H9 (cell line): ENCODE results near the gene TENM4. TPM values are rescaled to one million over a fixed set of nuclear protein-coding genes. Genes with fewer than 3 reads are reported as not detected.

Experiments used
- DNase-seq: peaks from one replicate; pipeline ENCODE4 v3.0.0-alpha.2; 2017
- H2AFZ ChIP-seq: one replicate; pipeline ENCODE4 v1.6.1; 2013; ENCODE audit warnings: mild to moderate bottlenecking, low read length, control low read depth, moderate library complexity
- H2AK5ac ChIP-seq: 2 replicates; pipeline ENCODE4 v1.6.1; 2013; ENCODE audit warnings: low read length, control low read depth, mixed read lengths; ENCODE audit not compliant: insufficient read length
- H2BK120ac ChIP-seq: one replicate; pipeline ENCODE4 v1.6.1; 2013; ENCODE audit warnings: low read depth, mild to moderate bottlenecking, low read length, control low read depth, inconsistent platforms; ENCODE audit not compliant: poor library complexity, severe bottlenecking
- H2BK12ac ChIP-seq: 2 replicates; pipeline ENCODE4 v1.6.1; 2013; ENCODE audit warnings: low read length, control low read depth, mixed read lengths, low read depth; ENCODE audit not compliant: insufficient read length
- H2BK15ac ChIP-seq: 2 replicates; pipeline ENCODE4 v1.6.1; 2013; ENCODE audit warnings: low read depth, low read length, control low read depth
- H2BK20ac ChIP-seq: one replicate; pipeline ENCODE4 v1.6.1; 2013; ENCODE audit warnings: low read depth, mild to moderate bottlenecking, low read length, control low read depth, inconsistent platforms; ENCODE audit not compliant: poor library complexity, severe bottlenecking
- H2BK5ac ChIP-seq: 2 replicates; pipeline ENCODE4 v1.6.1; 2013; ENCODE audit warnings: low read length, control low read depth, mixed read lengths; ENCODE audit not compliant: insufficient read length
- H3K14ac ChIP-seq: 2 replicates; pipeline ENCODE4 v1.6.1; 2013; ENCODE audit warnings: low read length, control low read depth; ENCODE audit not compliant: insufficient read depth
- H3K18ac ChIP-seq: 2 replicates; pipeline ENCODE4 v1.6.1; 2013; ENCODE audit warnings: low read depth, mild to moderate bottlenecking, mixed read lengths, low read length, control low read depth; ENCODE audit not compliant: insufficient read length
- H3K23ac ChIP-seq: 2 replicates; pipeline ENCODE4 v1.6.1; 2013; ENCODE audit warnings: low read length, control low read depth, mixed read lengths, low read depth; ENCODE audit not compliant: insufficient read length
- H3K23me2 ChIP-seq: 2 replicates; pipeline ENCODE4 v1.6.1; 2013; ENCODE audit warnings: low read depth, mild to moderate bottlenecking, mixed read lengths, low read length, control low read depth; ENCODE audit not compliant: insufficient read length, poor library complexity, severe bottlenecking
- H3K27ac ChIP-seq: 2 replicates; pipeline ENCODE4 v1.5.1; 2013; ENCODE audit warnings: low read length, control low read depth, mixed read lengths, low read depth; ENCODE audit not compliant: insufficient read length
- H3K27me3 ChIP-seq: 2 replicates; pipeline ENCODE4 v1.6.1; 2013; ENCODE audit warnings: low read length, control low read depth, inconsistent platforms; ENCODE audit not compliant: insufficient read depth
- H3K4ac ChIP-seq: 2 replicates; pipeline ENCODE4 v1.6.1; 2013; ENCODE audit warnings: low read depth, mild to moderate bottlenecking, control low read depth, inconsistent platforms, low read length, moderate library complexity
- H3K4me1 ChIP-seq: 2 replicates; pipeline ENCODE4 v1.6.1; 2013; ENCODE audit warnings: low read length, control low read depth, inconsistent platforms; ENCODE audit not compliant: insufficient read depth
- H3K4me2 ChIP-seq: 2 replicates; pipeline ENCODE4 v1.6.1; 2013; ENCODE audit warnings: low read length, control low read depth, mixed read lengths; ENCODE audit not compliant: insufficient read length, insufficient read depth
- H3K56ac ChIP-seq: 2 replicates; pipeline ENCODE4 v1.6.1; 2013; ENCODE audit warnings: low read depth, mild to moderate bottlenecking, mixed read lengths, low read length, control low read depth; ENCODE audit not compliant: insufficient read length
- H3K79me1 ChIP-seq: 2 replicates; pipeline ENCODE4 v1.6.1; 2013; ENCODE audit warnings: low read depth, mild to moderate bottlenecking, moderate library complexity, low read length, control low read depth, inconsistent platforms; ENCODE audit not compliant: insufficient read depth, poor library complexity, severe bottlenecking
- H3K79me2 ChIP-seq: 2 replicates; pipeline ENCODE4 v1.6.1; 2013; ENCODE audit warnings: low read length, control low read depth, inconsistent platforms; ENCODE audit not compliant: insufficient read depth
- H3K9ac ChIP-seq: 2 replicates; pipeline ENCODE4 v1.6.1; 2013; ENCODE audit warnings: low read length, control low read depth, mixed read lengths; ENCODE audit not compliant: insufficient read length; ENCODE audit errors: extremely low read depth
- H3K9me3 ChIP-seq: one replicate; pipeline ENCODE4 v1.6.1; 2013; ENCODE audit warnings: low read depth, low read length, inconsistent platforms; ENCODE audit not compliant: control insufficient read depth
- H3T11ph ChIP-seq: one replicate; pipeline ENCODE4 v1.6.1; 2013; ENCODE audit warnings: mild to moderate bottlenecking, low read length, control low read depth, inconsistent platforms
- H4K20me1 ChIP-seq: one replicate; pipeline ENCODE4 v1.6.1; 2013; ENCODE audit not compliant: control insufficient read depth, insufficient read length, insufficient read depth
- H4K5ac ChIP-seq: 2 replicates; pipeline ENCODE4 v1.6.1; 2013; ENCODE audit warnings: low read depth, mild to moderate bottlenecking, mixed read lengths, low read length, control low read depth; ENCODE audit not compliant: insufficient read length
- H4K8ac ChIP-seq: replicated peaks from 2 replicates; pipeline ENCODE4 v1.6.1; 2013; ENCODE audit warnings: low read length, control low read depth, mixed read lengths, low read depth; ENCODE audit not compliant: insufficient read length
- H4K91ac ChIP-seq: 2 replicates; pipeline ENCODE4 v1.6.1; 2013; ENCODE audit warnings: low read depth, mild to moderate bottlenecking, moderate library complexity, mixed read lengths, low read length, control low read depth; ENCODE audit not compliant: insufficient read length
- H3K27ac Mint-ChIP-seq, 3 experiments: 2 replicates in 2 of 3; 3 replicates in 1 of 3; pipeline ENCODE4 v1.8.0; 2020 to 2021; ENCODE audit warnings: mixed read lengths in 3 of 3, mild to moderate bottlenecking in 1 of 3, moderate library complexity in 1 of 3
- H3K27me3 Mint-ChIP-seq: 2 replicates; pipeline ENCODE4 v1.8.0; 2021; ENCODE audit warnings: low read depth, mild to moderate bottlenecking, moderate library complexity, mixed read lengths
- H3K36me3 Mint-ChIP-seq, 3 experiments: 2 replicates in 2 of 3; 3 replicates in 1 of 3; pipeline ENCODE4 v1.8.0; 2020 to 2021; ENCODE audit warnings: low read depth in 3 of 3, mixed read lengths in 3 of 3; ENCODE audit not compliant: insufficient read depth in 1 of 3
- H3K4me1 Mint-ChIP-seq, 2 experiments: 2 replicates each; pipeline ENCODE4 v1.8.0; 2020; ENCODE audit warnings: mixed read lengths in 2 of 2
- H3K4me3 Mint-ChIP-seq, 2 experiments: 2 replicates in 1 of 2; 3 replicates in 1 of 2; pipeline ENCODE4 v1.8.0; 2020 to 2021; ENCODE audit warnings: mild to moderate bottlenecking in 2 of 2, mixed read lengths in 2 of 2, moderate library complexity in 1 of 2
- H3K9me3 Mint-ChIP-seq, 2 experiments: 2 replicates in 1 of 2; 3 replicates in 1 of 2; pipeline ENCODE4 v1.8.0; 2020; ENCODE audit warnings: mild to moderate bottlenecking in 2 of 2, mixed read lengths in 2 of 2, moderate library complexity in 1 of 2
- total RNA-seq: library from RNA; stranded (reverse); gene quantifications from 2 replicates; pipeline ENCODE4 v1.2.1, GENCODE V29; 2021
- TF ChIP-seq, protein P1 (sequence below): fragments of 200-600 bp; sonication (generic); conservative IDR thresholded peaks from 3 replicates; pipeline ENCODE4 v1.8.0; 2021; ENCODE audit warnings: antibody characterized with exemption, mild to moderate bottlenecking

TENM4 gene
- total RNA-seq, 1 experiment from 2014 or later = 4.6 TPM

GRCh38 chr11:78735711-78736110 is 705.1 kb downstream of the TENM4 start:
- Histone ChIP-seq H2BK120ac (no peak overlapping the region), H2BK12ac (no peak overlapping the region), H4K5ac (no peak overlapping the region), H4K91ac (no peak overlapping the region), H3K4me1 (no peaks in the 10 kb centered on the region), H3K23ac (no peak overlapping the region), H3K79me2 (no peaks in the 10 kb centered on the region), H3K4me2 (no peak overlapping the region), H4K8ac (no peak overlapping the region), H3K9me3 (no peaks in the 10 kb centered on the region), H2AFZ (no peak overlapping the region), H2BK20ac (no peak overlapping the region), H3K23me2 (no peaks in the 10 kb centered on the region), H3K56ac (no peak overlapping the region), H3T11ph (no peak overlapping the region), H3K9ac (no peak overlapping the region), H2AK5ac (no peak overlapping the region), H3K27me3 (no peaks in the 10 kb centered on the region), H3K14ac (no peak overlapping the region), H3K79me1 (no peaks in the 10 kb centered on the region), H3K27ac (no peak overlapping the region), H2BK15ac (no peak overlapping the region), H2BK5ac (no peak overlapping the region), H3K18ac (no peak overlapping the region), H3K4ac (no peak overlapping the region), H4K20me1 (no peaks in the 10 kb centered on the region)
- H3K9me3 Mint-ChIP-seq = no peaks in the 10 kb centered on the region; a peak in 1 of 5 replicates
- H3K36me3 Mint-ChIP-seq = no peaks in the 10 kb centered on the region
- peaks cover 6 to 7% of the 10 kb centered on the region in 2 experiments; a peak in 3 of 4 replicates for H3K4me1 Mint-ChIP-seq
- no peaks in the 10 kb centered on the region; the same call in 1 of the 2 replicates for H3K27me3 Mint-ChIP-seq
- DNase-seq = no peak
- H3K27ac Mint-ChIP-seq = peak overlapping the region in 1 of 3 experiments; percentile 11; a peak in 1 of 7 replicates
- no peak overlapping the region for H3K4me3 Mint-ChIP-seq
- TF ChIP-seq, protein P1, sequence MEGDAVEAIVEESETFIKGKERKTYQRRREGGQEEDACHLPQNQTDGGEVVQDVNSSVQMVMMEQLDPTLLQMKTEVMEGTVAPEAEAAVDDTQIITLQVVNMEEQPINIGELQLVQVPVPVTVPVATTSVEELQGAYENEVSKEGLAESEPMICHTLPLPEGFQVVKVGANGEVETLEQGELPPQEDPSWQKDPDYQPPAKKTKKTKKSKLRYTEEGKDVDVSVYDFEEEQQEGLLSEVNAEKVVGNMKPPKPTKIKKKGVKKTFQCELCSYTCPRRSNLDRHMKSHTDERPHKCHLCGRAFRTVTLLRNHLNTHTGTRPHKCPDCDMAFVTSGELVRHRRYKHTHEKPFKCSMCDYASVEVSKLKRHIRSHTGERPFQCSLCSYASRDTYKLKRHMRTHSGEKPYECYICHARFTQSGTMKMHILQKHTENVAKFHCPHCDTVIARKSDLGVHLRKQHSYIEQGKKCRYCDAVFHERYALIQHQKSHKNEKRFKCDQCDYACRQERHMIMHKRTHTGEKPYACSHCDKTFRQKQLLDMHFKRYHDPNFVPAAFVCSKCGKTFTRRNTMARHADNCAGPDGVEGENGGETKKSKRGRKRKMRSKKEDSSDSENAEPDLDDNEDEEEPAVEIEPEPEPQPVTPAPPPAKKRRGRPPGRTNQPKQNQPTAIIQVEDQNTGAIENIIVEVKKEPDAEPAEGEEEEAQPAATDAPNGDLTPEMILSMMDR = no peak
